Activated CD8-positive, alpha-beta memory T cell treated with anti-CD3 and anti-CD28 coated beads for 48 hours (primary cell): Measurements from ENCODE around the gene QPCT.

ENCODE experiments used
- DNase-seq, 3 experiments: peaks; one replicate each; pipeline ENCODE4 v3.0.0-alpha.2; 2020; ENCODE audit warnings: low read depth in 2 of 3, low spot score in 2 of 3

QPCT gene

DNA sequence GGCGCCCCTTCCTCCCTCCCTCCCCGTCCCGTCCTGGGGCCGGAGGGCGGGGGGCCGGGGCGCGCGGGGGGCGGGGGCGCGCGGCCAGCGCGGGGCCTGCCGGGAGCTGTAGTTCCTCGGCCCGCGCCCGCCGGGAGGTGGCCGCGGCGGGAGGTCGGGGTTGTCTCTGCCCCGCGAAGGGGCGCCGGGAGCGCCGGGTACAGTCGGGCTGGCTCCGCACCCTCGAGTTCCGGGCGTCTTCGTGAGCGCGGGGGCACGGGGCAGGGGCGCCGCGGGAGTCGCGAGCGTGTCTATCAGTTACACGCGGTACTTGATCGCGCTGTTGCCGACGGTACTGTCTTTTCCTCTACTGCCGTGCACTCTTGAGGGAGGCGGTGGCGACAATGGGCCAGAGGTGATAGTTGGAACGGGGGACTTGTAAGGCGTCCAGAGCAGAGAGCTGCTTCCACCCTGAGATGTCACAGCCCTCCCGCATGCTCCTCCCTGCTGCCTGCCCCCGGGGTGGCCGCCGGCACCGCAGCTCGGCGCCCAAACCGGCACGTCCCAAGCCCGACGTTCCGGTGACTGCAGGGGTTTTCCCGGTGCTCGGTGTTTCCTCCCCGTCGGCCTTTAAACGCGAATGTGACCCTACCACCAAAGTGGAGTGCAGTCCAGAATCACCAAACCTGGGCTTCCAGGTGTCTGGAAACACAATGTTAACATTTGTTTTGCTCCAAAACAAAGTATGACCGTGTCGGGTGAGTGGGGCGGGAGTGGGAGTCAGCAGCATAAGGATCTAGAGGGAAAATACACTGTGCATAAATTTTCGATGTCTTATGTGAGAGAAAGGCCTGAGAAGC lies 19.4 kb upstream of the QPCT start, which contains the start of gene PRKD3:
Gene PRKD3, minus strand, starts transcription at position 48 of the 839 bp plus-strand sequence. CDS start 8,309 bp downstream, outside the sequence.
- peak; percentile 26 to 52 (median 51) for DNase-seq

DNA sequence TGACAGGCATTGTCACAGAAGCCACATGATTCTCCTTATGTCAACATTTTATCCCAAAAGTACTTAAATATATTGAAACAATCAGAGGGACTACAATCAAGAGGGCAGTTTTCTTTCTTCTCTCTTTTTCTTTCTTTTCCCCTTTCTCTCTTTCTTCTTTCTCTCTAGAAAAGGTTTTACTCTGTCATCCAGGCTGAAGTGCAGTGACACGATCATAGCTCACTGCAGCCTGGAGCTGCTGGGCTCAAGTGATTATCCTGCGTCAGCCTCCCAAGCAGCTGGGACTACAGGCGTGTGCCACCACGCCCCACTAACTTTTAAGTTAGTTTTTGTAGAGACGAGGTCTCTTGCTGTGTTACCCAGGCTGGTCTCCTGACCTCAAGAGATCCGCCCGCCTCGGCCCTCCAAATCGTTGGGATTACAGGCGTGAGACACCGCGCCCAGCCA lies 18.8 kb upstream of the QPCT start:
- no peak for DNase-seq

DNA sequence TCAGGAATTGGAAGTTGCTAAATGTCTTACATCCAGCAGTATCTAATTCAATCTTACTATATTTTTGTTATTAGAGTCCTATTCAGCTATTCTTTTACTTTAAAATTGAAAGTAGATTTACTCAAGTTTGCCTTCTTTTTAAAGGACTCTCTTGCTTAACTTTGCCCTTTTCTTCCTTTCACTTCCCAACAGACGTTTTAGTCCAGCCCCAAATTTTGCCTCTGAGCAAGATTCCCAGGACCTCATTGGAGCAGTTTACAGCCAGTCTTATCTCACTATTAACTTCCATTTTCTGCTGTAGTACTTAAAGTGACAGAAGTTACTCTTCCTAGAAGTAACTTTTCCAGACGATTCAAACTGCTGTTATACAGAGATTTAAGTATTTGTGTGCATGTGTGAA lies 18.1 kb upstream of the QPCT start:
- no peak for DNase-seq

DNA sequence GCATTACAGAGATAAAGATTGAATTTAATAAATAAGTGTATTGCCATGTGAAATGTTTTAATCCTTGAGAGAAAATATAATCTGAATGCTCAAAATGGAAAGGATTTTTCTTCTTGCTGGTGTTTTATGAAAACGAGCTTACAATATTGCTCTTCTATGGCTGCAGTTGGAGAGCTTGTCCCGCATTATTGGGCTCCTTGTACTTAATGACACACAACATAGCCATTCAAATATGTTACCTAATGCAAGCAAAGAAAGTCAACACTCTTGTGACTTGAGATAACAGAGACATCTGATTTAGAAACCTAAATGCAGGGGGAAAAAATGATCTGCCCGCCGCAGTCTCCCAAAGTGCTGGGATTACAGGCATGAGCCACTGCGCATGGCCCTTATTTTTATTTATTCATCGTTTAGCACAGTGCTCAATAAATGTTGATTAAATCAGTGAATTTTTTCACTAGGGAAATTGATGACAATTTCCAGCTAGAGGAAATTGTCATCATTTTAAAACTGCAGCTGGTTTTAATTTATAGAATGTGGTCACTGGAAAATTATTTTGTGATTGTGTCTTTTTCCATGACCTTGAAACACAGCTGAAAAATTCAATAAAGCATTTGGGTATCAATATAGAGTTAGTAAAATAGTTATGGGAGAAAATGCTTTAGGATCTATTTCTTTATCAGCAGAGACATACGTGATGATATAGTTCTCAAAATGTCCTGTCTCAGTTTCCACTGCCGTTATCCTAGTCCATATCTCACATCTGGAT lies 17.4 kb upstream of the QPCT start:
- DNase-seq, result no peak

GRCh38 chr2:37330681-37331080 lies 13.7 kb upstream of the QPCT start:
- no peak for DNase-seq

GRCh38 chr2:37332560-37332959 lies 11.9 kb upstream of the QPCT start:
- no peak for DNase-seq

DNA sequence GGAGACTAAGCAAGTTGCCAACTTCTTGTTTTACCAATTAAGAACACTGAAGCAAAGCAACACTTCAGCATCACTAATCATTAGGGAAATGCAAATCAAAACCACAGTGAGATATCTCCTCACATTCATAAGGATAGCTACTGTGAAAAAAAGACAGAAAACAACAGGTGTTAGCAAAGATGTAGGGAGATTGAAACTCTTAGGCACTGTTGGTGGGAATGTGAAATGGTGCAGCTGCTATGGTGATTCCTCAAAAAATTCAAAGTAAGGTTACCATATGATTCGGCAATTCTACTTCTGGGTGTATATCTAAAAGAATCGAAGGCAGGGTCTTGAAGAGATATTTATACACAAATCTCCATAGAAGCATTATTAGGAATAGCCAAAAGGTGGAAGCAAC lies 11.2 kb upstream of the QPCT start:
- DNase-seq, result no peak

GRCh38 chr2:37335604-37336003 lies 8.8 kb upstream of the QPCT start:
- DNase-seq, result no peak

DNA sequence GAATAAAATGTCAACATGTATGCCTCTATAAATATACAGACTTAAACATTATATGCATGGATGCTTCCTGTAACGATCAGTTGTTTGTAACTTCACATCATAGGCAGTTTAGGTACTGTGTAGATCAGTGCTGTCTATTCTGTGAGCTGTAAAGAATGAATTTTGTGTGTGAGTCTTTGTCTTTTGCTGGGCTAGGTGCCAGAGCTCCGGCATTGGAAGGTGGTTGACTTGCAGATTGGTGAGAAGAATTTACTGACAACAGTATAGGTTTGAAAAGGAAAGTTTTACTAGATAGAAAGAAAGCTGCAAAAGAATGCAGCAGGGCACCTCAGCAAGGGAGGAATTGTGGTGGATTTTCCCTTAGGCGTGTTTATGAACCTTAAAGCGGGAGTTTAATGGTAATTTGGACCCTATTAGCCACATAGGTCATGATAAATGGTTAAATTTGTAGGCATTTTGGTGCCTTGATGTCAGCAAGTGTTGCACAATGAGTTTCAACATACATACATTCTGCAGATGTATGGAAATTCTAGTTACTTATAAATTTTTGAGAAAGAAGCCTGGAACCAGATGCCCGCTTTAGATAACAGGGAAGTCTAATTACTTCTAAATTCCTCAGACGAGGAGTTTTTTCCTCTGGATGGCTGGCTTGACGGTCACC lies 6.7 kb upstream of the QPCT start:
- no peak for DNase-seq

GRCh38 chr2:37338933-37339332 lies 5.5 kb upstream of the QPCT start:
- DNase-seq, result no peak

GRCh38 chr2:37340637-37341036 lies 3.8 kb upstream of the QPCT start:
- DNase-seq, result no peak

GRCh38 chr2:37342591-37343220 lies 1.7 kb upstream of the QPCT start:
- DNase-seq, result no peak

DNA sequence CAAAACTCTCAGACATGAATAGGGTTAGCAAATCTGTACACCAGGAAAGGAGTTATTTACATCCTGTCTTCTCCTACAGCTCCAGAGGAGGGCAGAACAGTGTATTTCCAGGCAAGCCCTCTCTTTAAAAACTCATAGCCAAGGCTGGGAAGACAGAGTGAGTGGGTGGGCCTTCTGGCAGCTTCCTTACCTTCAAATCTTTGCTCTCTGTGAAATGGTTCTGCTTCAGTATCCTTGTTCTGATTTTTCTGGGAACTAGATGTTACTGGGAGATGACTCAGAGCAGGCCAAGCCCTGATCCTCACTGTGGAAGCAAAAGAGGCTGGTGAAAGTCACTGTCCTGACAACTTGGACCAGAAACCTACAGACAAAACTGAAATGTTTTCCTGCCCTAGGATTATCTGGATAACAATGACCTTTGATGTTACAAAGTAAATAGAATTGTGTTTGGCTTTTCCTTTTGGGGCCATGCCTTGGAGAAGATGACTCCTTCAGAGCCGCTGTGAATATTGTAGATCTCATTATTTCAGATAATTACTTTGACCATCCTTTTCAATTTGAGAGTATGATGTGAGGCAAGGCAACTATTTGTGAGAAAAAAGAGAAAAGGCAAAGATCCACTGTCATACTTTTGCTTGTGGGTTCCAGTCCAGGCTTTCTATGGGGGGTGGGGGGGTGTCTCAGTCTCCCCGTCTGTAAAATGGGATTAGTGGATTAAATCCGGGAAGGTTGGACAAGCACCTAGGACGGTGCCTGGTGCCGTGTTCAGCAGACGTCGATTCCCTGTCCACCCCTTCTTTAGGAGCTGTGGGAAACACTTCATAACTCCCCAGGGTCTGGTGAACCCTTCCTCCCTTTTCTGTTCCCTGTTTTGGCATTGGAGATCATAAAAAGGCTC lies 644 bp upstream of the QPCT start:
- DNase-seq, result no peak

- no peak for DNase-seq
These were observed 3.7 kb downstream of the QPCT start for GRCh38 chr2:37348155-37348554.

- DNase-seq, result no peak
These were observed 4.9 kb downstream of the QPCT start for GRCh38 chr2:37349231-37349860.

- no peak for DNase-seq
These were observed 5.6 kb downstream of the QPCT start for GRCh38 chr2:37350034-37350433.

GRCh38 chr2:37354531-37354930 lies 10.1 kb downstream of the QPCT start:
- no peak for DNase-seq

GRCh38 chr2:37355735-37356134 lies 11.3 kb downstream of the QPCT start:
- DNase-seq, result no peak

DNA sequence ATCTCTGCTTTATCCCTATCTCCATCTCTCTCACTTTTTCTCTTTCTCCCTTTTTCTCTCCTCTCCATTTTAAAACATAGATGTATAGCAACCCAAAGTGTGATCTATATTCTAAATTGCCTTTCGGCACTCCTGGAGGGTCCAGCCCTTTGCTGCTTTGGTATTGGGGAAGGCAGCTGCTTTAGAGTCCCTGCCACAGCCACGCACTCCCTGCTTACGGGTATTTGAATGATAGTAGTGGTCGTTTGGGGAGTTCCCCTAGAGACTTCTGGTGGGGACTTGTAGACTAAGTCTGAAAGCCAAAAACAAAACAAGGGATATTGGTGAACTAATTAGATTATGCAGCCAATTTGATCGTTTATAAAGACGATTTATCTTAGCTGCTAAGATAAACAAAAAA lies 11.9 kb downstream of the QPCT start:
- no peak for DNase-seq

- no peak for DNase-seq
These were observed 12.6 kb downstream of the QPCT start for GRCh38 chr2:37357069-37357468.
